G401.6 (cell line): ENCODE measurements around the gene MGP.

Source experiments
- FAIRE-seq: peaks from 2 replicates; lab custom pipeline; 2012; peaks lifted over from hg19 to GRCh38; lab: Jason Lieb, UNC

Gene MGP

GRCh38 chr12:14854586-14855183, 31.0 kb downstream of the MGP start:
- no peak for FAIRE-seq

GRCh38 chr12:14853961-14854360, 31.7 kb downstream of the MGP start:
- FAIRE-seq = no peak

- FAIRE-seq = no peak
These were observed 32.8 kb downstream of the MGP start for GRCh38 chr12:14852880-14853279.

- no peak for FAIRE-seq
These were observed 34.6 kb downstream of the MGP start for GRCh38 chr12:14850929-14851663.

- no peak for FAIRE-seq
These were observed 36.0 kb downstream of the MGP start for GRCh38 chr12:14849661-14850060.

GRCh38 chr12:14846876-14847580, 38.6 kb downstream of the MGP start:
- no peak for FAIRE-seq

- FAIRE-seq = no peak
These were observed 39.5 kb downstream of the MGP start for GRCh38 chr12:14846042-14846587.

GRCh38 chr12:14845350-14845750, 40.3 kb downstream of the MGP start:
- peak; percentile 21 for FAIRE-seq

GRCh38 chr12:14844401-14844800, 41.3 kb downstream of the MGP start:
- FAIRE-seq = no peak

- FAIRE-seq = no peak
These were observed 42.2 kb downstream of the MGP start, which contains the start of gene ART4 for GRCh38 chr12:14843425-14843887. TSS of gene ART4 (minus strand) at chr12:14843526. CDS start at chr12:14843113, 413 bp downstream.

GRCh38 chr12:14842315-14842714, 43.3 kb downstream of the MGP start:
- no peak for FAIRE-seq

GRCh38 chr12:14841761-14842160, 43.9 kb downstream of the MGP start:
- no peak for FAIRE-seq

GRCh38 chr12:14840616-14841015, 45.0 kb downstream of the MGP start:
- FAIRE-seq = no peak

- no peak for FAIRE-seq
These were observed 46.4 kb downstream of the MGP start for GRCh38 chr12:14839262-14839661.

- no peak for FAIRE-seq
These were observed 49.1 kb downstream of the MGP start for GRCh38 chr12:14836336-14837210.

- FAIRE-seq = no peak
These were observed 51.1 kb downstream of the MGP start for GRCh38 chr12:14834509-14834908.

GRCh38 chr12:14833952-14834351, 51.7 kb downstream of the MGP start:
- no peak for FAIRE-seq

- FAIRE-seq = no peak
These were observed 52.3 kb downstream of the MGP start for GRCh38 chr12:14833336-14833735.
